ENCODE results near the gene GART.
A peak's percentile ranks its signal among the peaks of the same experiment; 100 is the strongest.

The GART gene

GRCh38 chr21:33461538-33462250 is 80.2 kb downstream of the GART start:
- DNase-seq (ENCODE audit: low read depth): no peak

- peak; percentile 52 for DNase-seq (ENCODE audit: low read depth)
These were observed 83.1 kb downstream of the GART start for GRCh38 chr21:33458861-33459260.

- no peak for DNase-seq (ENCODE audit: low read depth)
These were observed 86.1 kb downstream of the GART start for GRCh38 chr21:33455686-33456446.

Measured in ELR (cell line).